ENCODE measurements around the gene SIK3.

Gene SIK3

DNA sequence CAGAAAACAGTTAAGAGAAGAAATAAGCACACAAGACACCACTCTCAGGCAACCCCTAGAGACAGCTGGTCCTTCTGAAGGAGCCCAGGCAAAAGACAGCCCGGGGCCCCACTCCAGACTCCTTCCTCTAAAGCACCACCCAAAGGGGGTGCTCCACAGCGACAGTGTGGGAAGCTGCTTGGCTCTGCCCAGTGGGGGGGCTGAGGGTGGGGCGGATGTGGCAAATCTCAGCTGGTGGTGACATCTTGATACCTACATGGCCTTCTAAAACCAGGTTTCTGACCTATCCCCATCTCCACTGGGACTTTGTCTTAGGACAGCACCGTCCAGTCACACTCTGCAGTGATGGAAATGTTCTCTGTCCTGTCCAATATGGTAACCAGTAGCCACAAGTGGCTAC is 250.6 kb downstream of the SIK3 start:
- H3K4me3 ChIP-seq, result no peak overlapping the region
- intact Hi-C loops (cut with DNase I; ENCODE audit: low total_unique reads), result no loop called here
- peak in 1 of 2 donors; percentile 45 for DNase-seq
- no peaks in the 10 kb centered on the region for H3K9me3 ChIP-seq
- peaks cover 55 to 72% (median 58%) of the 10 kb centered on the region in 3 donors for H3K36me3 ChIP-seq
- no peak overlapping the region for H3K27ac ChIP-seq
- H3K27me3 ChIP-seq, result no peaks in the 10 kb centered on the region
- TF ChIP-seq, protein P1, sequence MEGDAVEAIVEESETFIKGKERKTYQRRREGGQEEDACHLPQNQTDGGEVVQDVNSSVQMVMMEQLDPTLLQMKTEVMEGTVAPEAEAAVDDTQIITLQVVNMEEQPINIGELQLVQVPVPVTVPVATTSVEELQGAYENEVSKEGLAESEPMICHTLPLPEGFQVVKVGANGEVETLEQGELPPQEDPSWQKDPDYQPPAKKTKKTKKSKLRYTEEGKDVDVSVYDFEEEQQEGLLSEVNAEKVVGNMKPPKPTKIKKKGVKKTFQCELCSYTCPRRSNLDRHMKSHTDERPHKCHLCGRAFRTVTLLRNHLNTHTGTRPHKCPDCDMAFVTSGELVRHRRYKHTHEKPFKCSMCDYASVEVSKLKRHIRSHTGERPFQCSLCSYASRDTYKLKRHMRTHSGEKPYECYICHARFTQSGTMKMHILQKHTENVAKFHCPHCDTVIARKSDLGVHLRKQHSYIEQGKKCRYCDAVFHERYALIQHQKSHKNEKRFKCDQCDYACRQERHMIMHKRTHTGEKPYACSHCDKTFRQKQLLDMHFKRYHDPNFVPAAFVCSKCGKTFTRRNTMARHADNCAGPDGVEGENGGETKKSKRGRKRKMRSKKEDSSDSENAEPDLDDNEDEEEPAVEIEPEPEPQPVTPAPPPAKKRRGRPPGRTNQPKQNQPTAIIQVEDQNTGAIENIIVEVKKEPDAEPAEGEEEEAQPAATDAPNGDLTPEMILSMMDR (IDR thresholded peaks at IDR 0.05), result no peak
- peaks cover 0 to 15% (median 4%) of the 10 kb centered on the region in 4 donors for H3K4me1 ChIP-seq

DNA sequence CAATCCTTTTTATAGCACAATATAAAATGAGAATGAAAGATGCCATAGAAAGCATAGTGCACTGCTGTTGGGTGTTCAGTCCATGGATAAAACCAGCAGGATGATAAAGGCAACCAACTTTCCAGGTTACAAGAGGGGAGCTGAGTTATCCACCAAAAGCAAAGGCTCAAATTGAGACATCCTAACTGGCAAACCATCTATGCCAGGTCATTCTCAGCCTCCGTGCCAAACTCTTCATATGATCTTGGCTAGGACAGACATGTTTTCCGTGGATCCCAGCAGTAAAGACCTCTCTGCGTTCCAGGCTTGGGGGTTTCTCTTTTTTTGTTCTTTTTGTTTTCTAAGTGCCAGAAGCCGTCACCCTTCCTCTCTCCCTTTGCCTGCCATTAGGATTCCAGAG is 253.5 kb downstream of the SIK3 start:
- H3K4me1 ChIP-seq, result no peaks in the 10 kb centered on the region
- no peak for DNase-seq
- intact Hi-C loops (cut with DNase I; ENCODE audit: low total_unique reads), result no loop called here
- no peaks in the 10 kb centered on the region for H3K9me3 ChIP-seq
- no peak overlapping the region for H3K27ac ChIP-seq
- H3K27me3 ChIP-seq, result no peaks in the 10 kb centered on the region
- no peak overlapping the region for H3K4me3 ChIP-seq
- TF ChIP-seq, protein P1 (IDR thresholded peaks at IDR 0.05), result no peak
- peaks cover 55 to 68% (median 58%) of the 10 kb centered on the region in 3 donors for H3K36me3 ChIP-seq

DNA sequence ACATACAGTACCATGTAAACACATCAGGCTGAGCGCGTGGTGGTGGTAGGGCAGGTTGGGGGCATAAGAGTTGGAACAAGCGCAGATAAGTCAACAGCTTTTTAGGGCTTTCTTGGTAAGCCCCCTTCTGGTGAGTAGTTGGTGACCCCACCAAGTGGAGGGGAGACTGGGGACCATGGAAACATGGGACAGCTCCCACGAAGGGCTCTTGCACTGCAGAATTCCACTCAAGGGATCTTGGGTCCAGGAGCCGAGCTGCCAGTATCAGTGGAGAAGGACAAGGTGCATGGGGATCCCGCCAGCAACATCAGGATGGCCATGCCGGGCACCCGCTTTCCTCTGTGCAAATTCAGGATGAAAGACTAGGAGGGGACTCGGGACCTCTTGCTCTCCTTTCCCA is 254.6 kb downstream of the SIK3 start:
- Histone ChIP-seq H3K4me3 (no peak overlapping the region), H3K4me1 (no peaks in the 10 kb centered on the region), H3K27ac (no peak overlapping the region), H3K9me3 (no peaks in the 10 kb centered on the region), H3K36me3 (peaks cover 48 to 58% (median 50%) of the 10 kb centered on the region in 3 donors), H3K27me3 (no peaks in the 10 kb centered on the region)
- DNase-seq, result peak in 1 of 2 donors; percentile 51
- TF ChIP-seq, protein P1 (IDR thresholded peaks at IDR 0.05), result no peak
- intact Hi-C loops (cut with DNase I; ENCODE audit: low total_unique reads), result no loop called here

DNA sequence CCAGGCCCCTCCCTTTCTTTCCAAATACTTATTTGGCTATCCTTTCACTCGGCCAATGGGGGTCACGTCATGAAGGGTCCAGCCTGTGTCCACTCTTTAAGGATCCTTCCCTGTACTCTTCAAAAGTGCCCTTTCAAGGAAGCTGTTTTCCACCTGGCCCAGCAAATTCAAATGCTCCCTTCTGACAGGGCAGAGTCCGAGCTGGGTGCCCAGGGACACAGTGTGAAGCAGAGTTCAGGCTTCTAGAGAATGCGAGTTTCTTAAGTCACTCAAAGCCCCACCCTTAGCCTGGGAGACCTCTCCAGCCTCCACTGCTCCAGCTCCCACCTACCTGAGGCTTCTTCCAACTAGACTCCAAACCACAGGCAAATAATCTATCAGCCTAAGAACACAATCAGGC is 255.3 kb downstream of the SIK3 start:
- Histone ChIP-seq H3K27me3 (no peaks in the 10 kb centered on the region), H3K9me3 (no peaks in the 10 kb centered on the region), H3K36me3 (peaks cover 41 to 50% (median 44%) of the 10 kb centered on the region in 3 donors), H3K4me3 (no peak overlapping the region), H3K27ac (no peak overlapping the region), H3K4me1 (no peaks in the 10 kb centered on the region)
- TF ChIP-seq, protein P1 (IDR thresholded peaks at IDR 0.05), result no peak
- peak in 1 of 2 donors; percentile 42 for DNase-seq
- intact Hi-C loops (cut with DNase I; ENCODE audit: low total_unique reads), result no loop called here

DNA sequence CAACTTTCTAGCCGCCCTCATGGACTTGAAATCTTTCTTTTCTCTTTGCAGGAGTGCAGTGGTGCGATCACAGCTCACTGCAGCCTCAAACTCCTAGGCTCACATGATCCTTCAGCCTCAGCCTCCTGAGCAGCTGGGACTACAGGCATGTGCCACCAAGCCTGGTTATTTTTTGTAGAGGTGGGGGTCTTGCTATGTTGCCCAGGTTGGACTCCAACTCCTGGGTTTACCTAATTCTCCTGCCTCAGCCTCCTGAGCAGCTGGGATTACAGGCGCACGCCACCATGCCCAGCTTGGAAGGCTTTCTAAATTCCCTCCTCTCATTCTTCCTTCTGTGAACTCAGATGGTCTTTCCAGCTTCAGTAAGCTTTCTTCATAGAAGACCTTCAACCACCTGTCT is 256.1 kb downstream of the SIK3 start:
- TF ChIP-seq, protein P1 (IDR thresholded peaks at IDR 0.05), result no peak
- DNase-seq, result no peak
- peaks cover 35 to 42% (median 36%) of the 10 kb centered on the region in 3 donors for H3K36me3 ChIP-seq
- intact Hi-C loops (cut with DNase I; ENCODE audit: low total_unique reads), result no loop called here
- no peaks in the 10 kb centered on the region for H3K27me3 ChIP-seq
- no peaks in the 10 kb centered on the region for H3K9me3 ChIP-seq
- no peaks in the 10 kb centered on the region for H3K4me1 ChIP-seq
- no peak overlapping the region for H3K4me3 ChIP-seq
- no peak overlapping the region for H3K27ac ChIP-seq

DNA sequence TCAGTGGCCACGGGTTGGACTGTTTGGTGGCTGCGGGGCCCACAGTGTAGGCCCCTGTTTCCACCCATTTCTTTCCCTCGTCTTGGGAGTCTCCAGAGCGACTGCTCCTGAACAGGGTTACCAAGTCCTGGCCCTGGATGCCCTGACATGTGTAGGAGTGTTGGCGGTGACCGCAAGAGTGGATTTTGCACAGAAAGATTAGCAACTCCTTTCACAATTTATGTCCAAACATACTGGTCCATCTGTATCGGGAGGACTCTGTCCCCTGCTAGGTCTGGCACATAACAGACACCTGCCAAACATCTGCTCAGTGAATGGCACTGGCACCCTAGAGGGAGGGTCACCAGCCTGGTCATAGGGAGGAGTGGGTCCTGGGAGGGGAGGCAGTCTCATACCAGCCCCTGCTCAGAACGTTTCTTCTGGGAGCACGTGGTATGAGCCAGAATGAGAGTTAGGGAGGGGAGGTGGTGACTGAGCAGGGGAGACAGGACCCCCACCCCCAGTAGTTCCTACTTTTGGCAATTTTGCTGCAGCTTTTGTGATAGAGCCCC is 257.4 kb downstream of the SIK3 start:
- no peak for DNase-seq
- TF ChIP-seq, protein P1 (IDR thresholded peaks at IDR 0.05), result no peak
- Histone ChIP-seq H3K27me3 (no peaks in the 10 kb centered on the region), H3K27ac (no peak overlapping the region), H3K36me3 (peaks cover 23 to 29% (median 23%) of the 10 kb centered on the region in 3 donors), H3K4me3 (no peak overlapping the region), H3K9me3 (no peaks in the 10 kb centered on the region), H3K4me1 (peaks cover 0 to 6% (median 0%) of the 10 kb centered on the region in 4 donors)
- intact Hi-C loops (cut with DNase I; ENCODE audit: low total_unique reads), result no loop called here
